Activated CD4-positive, CD25-positive, alpha-beta regulatory T cell treated with anti-CD3 and anti-CD28 coated beads, Interleukin-2, amount 50 U/mL, for 72 hours (primary cell): ENCODE data around the gene DENND1A.
"Not testable (repeated sequence)": the region's sequence is repeated elsewhere in the genome, so short reads cannot be mapped to it uniquely, and the experiment has no call there.

Experiments used
- DNase-seq: peaks from one replicate; pipeline ENCODE4 v3.0.0; 2021

Gene DENND1A

GRCh38 chr9:123450098-123450770, 479.7 kb downstream of the DENND1A start:
- no peak for DNase-seq

DNA sequence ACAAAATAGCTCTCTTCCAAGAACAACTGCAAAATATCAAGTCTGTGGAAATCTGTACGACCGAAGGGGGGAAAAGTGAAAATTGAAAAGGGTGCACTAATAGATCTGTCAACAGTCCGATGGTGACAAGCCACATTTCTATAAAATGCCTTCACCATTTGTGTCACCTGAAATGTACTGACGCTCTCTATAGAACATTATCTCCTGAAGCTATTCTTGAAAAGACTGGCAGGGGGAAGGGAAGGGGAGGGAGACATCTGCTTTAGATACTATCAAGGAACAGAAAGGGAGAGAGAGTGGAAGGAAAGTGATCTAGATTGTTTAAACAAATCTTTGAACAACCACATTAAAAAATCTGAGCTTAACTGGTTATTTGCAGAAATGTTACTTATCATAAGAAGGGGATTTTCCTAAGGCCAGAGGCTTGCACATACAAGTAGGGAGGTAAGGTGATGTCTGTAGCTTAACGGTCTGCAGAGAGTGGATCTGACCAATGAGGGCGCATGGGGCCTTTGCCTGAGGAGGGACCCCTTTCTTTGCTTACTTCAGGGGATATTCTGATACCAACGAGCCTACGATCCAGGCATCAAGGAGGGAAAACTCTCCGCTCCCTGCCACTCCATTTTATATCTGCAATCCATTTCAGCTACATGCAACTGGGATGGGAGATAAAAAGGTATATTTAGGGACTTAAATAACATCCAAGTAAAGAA, 481.8 kb downstream of the DENND1A start:
- no peak for DNase-seq

DNA sequence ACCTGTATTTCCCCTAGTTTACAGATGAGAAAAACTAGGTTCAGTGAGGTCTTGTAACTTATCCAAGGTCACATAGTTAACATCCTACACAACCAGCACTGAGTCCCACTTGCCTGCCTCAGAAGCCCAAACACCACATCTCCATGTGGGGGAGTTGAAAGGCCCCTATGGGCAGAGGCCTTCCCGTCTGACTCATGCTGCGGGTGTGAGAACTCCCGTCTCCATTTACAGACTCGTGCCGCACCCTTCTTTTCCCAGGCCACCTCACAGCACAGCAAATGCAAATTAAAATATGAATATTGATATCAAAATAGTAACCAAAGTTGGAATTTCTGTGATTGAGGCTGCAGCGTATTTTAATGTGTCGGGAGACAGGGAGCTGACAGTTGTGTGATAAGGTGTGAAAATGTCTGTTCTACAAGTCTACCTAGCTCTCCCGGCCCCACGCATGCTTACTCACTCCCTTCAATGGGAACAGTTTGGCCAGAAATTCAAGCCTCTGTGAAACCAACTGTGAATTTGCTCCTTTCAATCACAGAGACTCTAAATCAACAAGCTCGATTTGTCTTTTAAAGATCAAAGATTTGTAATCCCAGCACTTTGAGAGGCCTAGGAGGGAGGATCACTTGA, 483.8 kb downstream of the DENND1A start:
- no peak for DNase-seq

DNA sequence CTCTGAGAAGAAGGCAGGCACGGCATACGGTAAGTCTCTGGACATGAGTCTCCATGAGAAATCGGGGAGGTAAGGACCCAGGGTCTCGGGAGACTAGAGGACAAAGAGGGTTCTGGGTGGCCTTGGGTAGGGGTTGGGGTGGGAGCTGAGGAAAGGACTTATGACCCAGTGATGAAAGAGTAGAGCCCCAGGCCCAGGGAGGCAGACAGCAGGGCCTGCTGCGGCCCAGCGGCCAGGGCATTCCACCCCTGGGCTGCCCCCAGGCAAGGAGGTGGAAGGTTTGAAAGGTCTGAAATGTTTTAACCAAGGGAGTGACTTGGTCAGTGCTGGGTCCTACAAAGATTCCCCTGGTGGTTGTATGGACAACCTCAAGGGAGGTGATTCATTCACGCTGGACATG, 484.8 kb downstream of the DENND1A start:
- no peak for DNase-seq

DNA sequence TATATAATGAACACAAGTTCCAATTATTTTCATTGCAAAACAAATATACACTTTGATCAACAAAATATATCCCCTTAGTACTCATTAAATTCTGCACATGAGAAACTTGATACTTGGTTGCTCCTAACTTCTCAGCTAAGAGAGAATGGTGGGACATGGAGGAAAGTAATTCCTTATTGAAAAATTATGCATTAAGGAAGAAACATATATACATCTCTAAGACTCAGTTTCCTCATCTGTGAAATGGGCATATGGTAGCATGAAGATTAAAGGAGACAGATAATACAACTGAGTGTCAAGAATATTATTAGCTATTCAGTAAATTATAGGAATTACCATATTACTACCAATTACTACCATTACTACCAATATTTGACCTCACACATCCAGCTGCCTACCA, 488.2 kb downstream of the DENND1A start:
- DNase-seq: no peak

DNA sequence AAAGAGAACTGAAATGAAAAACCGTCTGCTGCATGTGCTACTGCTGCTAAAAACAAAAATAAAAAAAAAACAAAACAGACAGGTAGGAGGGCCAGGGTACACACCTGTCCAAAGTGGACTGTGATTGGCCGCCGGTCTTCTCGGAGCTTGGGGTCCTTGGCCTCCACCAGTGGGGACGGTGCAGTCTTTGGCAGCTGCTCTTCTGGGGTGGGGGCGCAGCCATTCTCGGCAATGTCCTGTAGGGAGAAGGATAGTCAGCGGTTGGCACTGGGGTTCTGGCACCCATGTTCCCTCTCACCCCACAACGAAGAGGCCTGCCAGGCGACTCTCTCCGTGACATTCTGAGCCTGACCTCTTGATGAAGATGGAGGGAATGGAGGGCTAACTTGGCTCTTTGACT, 489.7 kb downstream of the DENND1A start:
- DNase-seq: no peak

GRCh38 chr9:123438821-123439220, 491.1 kb downstream of the DENND1A start:
- no peak for DNase-seq

DNA sequence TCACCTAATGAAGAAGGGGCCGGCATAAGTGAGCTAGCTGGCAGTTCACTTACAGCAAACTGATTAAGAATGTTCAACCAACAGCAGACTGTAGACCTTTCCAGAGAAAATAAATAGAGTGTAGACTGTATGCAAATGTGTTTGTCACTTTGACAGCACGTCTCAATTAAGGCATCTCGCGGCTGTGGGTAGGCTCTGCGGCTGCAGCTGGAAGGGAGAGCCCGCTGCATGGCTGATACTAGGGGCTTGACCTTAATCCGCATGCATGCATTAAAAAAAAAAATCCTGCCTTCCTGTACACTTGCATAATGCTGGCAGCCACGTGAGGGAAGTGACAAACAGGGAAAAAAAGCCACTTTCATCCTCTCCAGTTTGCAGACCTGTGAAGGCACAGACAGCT, 491.6 kb downstream of the DENND1A start:
- no peak for DNase-seq

- DNase-seq: no peak
Measured at GRCh38 chr9:123437201-123437600, 492.7 kb downstream of the DENND1A start.

- DNase-seq: no peak
Measured at GRCh38 chr9:123435471-123435870, 494.5 kb downstream of the DENND1A start.

DNA sequence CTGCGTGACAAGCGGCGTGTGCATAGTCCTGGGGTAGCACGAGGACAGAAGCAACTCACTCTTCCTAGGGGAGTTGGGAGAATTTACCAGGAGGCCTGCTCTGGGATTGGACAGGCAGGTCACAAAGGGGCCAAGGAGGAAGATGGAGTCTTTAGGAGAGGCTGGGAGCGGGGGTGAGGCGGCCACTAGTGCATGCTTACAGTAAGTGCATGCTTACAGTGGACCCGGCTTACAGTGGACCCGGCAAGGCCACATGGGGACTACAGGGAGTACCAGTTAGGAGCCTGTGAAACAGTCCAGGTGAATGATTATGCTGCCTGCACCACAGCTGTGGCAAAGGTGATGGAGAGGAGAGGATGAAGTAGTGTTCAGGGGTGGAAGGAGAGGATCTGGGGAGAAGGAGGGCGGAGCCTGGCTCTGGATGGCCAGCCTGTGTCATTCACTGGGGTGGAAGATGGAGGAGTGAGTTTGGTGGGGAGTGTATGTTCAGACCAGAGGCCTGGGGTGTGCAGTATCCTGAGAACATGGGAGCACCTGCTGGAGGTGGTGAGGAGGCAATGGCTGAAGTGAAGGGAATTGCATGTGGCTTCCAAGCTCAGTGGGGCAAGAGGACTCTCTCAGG, 495.2 kb downstream of the DENND1A start:
- DNase-seq: no peak

DNA sequence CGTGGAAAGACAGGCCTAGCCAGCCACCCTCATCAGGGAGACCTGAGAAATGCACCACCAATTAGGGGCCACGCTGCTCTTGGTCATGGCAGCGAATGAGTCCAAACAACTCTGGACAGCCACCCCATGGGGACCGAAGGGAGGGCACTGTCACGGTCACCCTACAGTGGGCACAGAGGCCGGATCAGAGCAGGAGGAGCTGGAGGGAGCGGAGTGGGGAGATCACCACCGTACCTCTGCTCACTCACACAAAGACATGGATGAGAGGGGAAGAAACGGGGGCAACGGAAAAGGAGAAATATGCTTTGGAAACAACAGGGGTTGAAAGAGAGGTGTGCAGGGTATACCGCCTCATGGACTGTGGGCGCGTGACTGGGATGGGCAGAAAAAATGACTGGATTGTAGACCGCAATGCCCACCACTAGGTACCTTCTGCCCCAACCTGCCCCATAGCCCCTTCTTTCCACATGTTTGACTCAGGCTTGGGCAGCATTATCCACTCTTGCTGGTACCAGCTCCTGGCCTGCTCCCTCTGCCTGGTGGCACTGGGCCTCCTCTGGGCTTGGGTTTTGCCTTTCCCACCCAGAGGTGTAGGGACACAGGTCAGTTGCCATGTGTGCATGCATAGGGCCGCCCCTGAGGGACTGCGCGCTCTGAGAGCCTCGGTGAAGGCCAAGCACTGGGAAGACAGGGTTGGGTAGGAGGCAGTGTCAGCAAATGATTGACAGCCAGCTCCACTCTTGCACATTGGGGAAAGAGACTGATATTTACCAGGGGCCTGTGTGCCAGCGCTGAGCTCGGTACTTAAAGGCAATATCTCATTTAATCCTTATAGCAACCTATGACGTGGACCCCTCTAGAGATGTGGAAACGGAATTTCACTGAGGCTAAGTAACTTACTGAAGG, 497.3 kb downstream of the DENND1A start:
- no peak for DNase-seq

DNA sequence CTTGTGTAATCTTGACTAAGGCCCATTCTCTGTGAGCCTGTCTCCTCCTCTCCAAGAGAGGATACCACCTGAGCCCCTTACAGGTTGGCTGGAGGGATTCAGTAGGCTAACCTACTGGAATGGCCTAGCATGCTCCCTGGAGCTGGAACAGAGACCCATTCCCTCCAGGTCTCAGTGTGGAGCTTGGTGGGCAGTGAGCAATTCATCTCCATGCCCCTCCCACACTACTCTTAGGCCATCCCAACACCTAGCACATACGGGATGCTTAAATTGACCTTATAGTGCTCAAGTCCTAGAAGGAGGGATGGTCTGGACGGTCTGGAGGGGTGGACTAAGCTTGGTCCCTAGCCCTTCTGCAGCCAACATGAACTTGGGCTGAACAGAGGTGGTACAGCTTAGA, 498.3 kb downstream of the DENND1A start:
- DNase-seq: no peak

- DNase-seq: not testable (repeated sequence)
Measured at GRCh38 chr9:123428450-123428849, 501.5 kb downstream of the DENND1A start.

GRCh38 chr9:123426406-123426805, 503.5 kb downstream of the DENND1A start:
- no peak for DNase-seq

GRCh38 chr9:123425836-123426365, 504.0 kb downstream of the DENND1A start:
- no peak for DNase-seq

- DNase-seq: no peak
Measured at GRCh38 chr9:123425261-123425821, 504.6 kb downstream of the DENND1A start.

GRCh38 chr9:123424552-123425225, 505.2 kb downstream of the DENND1A start:
- DNase-seq: no peak

DNA sequence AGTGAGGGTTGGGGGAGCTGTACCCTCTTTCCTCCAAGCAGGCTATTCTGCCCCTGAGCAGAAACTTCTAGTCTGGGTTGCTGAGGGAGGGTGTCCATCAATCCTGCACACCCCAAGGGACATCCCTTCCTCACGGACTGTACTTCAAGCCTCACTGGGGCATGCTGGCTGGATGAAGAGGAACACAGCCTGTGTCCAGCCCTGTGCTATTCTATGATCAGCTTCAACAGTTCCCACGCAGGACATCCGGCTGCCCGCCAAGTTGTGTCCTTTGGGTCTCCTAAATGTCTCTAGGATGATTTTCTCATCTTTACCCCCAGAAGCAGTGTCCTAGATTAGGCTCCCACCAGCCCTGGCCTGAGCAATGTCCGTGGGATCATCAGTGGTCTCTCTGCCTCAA, 505.8 kb downstream of the DENND1A start:
- no peak for DNase-seq

DNA sequence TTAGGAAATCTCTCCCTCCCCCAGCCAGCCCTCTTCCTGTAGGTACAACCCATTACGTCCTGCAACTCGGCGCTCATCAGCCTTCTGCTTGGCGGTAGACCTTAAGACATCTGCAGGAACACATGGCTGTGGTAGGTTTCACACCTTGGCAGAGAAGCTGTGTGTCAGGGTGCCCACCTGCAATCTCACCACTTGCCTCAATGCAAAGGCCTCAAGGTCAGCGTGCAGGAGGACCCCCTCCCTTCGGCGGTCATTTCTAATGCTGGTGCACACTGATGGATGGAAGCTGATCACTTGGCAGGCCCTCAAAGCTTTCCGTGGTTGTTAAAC, 506.6 kb downstream of the DENND1A start:
- no peak for DNase-seq

- no peak for DNase-seq
Measured at GRCh38 chr9:123422635-123423310, 507.2 kb downstream of the DENND1A start.
